ENCODE measurements around the gene PLOD1.

The PLOD1 gene

DNA sequence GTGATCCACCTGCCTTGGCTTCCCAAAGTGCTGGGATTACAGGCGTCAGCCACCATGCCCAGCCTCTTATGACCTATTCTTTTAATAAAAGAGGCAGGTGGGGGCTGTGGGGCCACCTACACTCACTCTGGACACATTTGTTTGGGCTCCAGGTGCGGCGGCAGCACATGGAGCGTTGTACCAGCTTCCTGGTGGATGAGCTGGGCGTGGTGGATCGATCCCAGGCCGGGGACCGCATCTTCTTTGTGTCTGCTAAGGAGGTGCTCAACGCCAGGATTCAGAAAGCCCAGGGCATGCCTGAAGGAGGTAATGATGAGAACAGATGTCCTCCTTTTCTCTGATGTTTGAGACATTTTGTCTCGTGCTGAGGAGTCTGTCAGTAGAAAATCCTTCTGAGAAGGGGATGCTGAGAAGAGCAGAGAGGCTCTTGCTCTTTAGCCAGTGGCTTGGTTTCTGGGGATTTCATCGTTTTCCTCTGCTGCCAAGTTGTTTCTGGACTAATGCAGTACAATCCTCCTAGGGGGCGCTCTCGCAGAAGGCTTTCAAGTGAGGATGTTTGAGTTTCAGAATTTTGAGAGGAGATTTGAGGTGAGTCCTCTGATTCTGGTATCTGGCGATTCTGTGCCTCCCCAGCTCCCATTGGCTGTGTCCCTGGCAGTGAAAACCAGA lies 66.9 kb downstream of the PLOD1 start:
- Histone ChIP-seq H3K9ac (ENCODE audit: low read depth, low read length, poor library complexity, severe bottlenecking) (no peak overlapping the region), H3K36me3 (ENCODE audit: insufficient read depth, low read length) (peaks cover 86% of the 10 kb centered on the region; the same call in 1 of the 2 replicates), H3F3A (ENCODE audit: low read depth) (no peaks in the 10 kb centered on the region), H3K4me2 (ENCODE audit: low read depth, low read length, poor library complexity, severe bottlenecking) (no peak overlapping the region), H4K20me1 (ENCODE audit: insufficient read depth, low read length, poor library complexity, severe bottlenecking) (no peaks in the 10 kb centered on the region), H3K4me1 (ENCODE audit: insufficient read depth, low read length, poor library complexity, severe bottlenecking) (no peaks in the 10 kb centered on the region), H3K27me3 (ENCODE audit: insufficient read depth, low read length, poor library complexity, severe bottlenecking) (no peaks in the 10 kb centered on the region), H3K79me2 (ENCODE audit: insufficient read depth, low read length) (no peaks in the 10 kb centered on the region), H3K9me3 (ENCODE audit: insufficient read depth, low read depth, low read length) (no peaks in the 10 kb centered on the region), H3K9me2 (replicated peaks; ENCODE audit: low read depth, low read length) (no peaks in the 10 kb centered on the region), H2AFZ (ENCODE audit: low read length) (no peak overlapping the region), H3K4me3 (ENCODE audit: low read length, poor library complexity, severe bottlenecking) (no peak overlapping the region)
- TF ChIP-seq EZH2phosphoT487 (IDR thresholded peaks at IDR 0.05; ENCODE audit: borderline replicate concordance): no peak
- TF ChIP-seq, protein P1, sequence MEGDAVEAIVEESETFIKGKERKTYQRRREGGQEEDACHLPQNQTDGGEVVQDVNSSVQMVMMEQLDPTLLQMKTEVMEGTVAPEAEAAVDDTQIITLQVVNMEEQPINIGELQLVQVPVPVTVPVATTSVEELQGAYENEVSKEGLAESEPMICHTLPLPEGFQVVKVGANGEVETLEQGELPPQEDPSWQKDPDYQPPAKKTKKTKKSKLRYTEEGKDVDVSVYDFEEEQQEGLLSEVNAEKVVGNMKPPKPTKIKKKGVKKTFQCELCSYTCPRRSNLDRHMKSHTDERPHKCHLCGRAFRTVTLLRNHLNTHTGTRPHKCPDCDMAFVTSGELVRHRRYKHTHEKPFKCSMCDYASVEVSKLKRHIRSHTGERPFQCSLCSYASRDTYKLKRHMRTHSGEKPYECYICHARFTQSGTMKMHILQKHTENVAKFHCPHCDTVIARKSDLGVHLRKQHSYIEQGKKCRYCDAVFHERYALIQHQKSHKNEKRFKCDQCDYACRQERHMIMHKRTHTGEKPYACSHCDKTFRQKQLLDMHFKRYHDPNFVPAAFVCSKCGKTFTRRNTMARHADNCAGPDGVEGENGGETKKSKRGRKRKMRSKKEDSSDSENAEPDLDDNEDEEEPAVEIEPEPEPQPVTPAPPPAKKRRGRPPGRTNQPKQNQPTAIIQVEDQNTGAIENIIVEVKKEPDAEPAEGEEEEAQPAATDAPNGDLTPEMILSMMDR (conservative IDR thresholded peaks at IDR 0.05; ENCODE audit: low read length): peak; percentile 84

GRCh38 chr1:12001996-12002493 lies 67.5 kb downstream of the PLOD1 start:
- H3K9ac ChIP-seq (ENCODE audit: low read depth, low read length, poor library complexity, severe bottlenecking): no peak overlapping the region
- no peak overlapping the region for H3K4me3 ChIP-seq (ENCODE audit: low read length, poor library complexity, severe bottlenecking)
- H3F3A ChIP-seq (ENCODE audit: low read depth): no peaks in the 10 kb centered on the region
- TF ChIP-seq, protein P1 (conservative IDR thresholded peaks at IDR 0.05; ENCODE audit: low read length): no peak
- TF ChIP-seq EZH2phosphoT487 (IDR thresholded peaks at IDR 0.05; ENCODE audit: borderline replicate concordance): no peak
- no peak overlapping the region for H3K4me2 ChIP-seq (ENCODE audit: low read depth, low read length, poor library complexity, severe bottlenecking)
- no peak overlapping the region for H2AFZ ChIP-seq (ENCODE audit: low read length)
- H3K9me2 ChIP-seq (replicated peaks; ENCODE audit: low read depth, low read length): no peaks in the 10 kb centered on the region
- no peaks in the 10 kb centered on the region for H3K9me3 ChIP-seq (ENCODE audit: insufficient read depth, low read depth, low read length)
- no peaks in the 10 kb centered on the region for H4K20me1 ChIP-seq (ENCODE audit: insufficient read depth, low read length, poor library complexity, severe bottlenecking)
- no peaks in the 10 kb centered on the region for H3K79me2 ChIP-seq (ENCODE audit: insufficient read depth, low read length)
- no peaks in the 10 kb centered on the region for H3K4me1 ChIP-seq (ENCODE audit: insufficient read depth, low read length, poor library complexity, severe bottlenecking)
- no peaks in the 10 kb centered on the region for H3K27me3 ChIP-seq (ENCODE audit: insufficient read depth, low read length, poor library complexity, severe bottlenecking)
- H3K36me3 ChIP-seq (ENCODE audit: insufficient read depth, low read length): peaks cover 86% of the 10 kb centered on the region; the same call in 1 of the 2 replicates

- Histone ChIP-seq H3K9me3 (ENCODE audit: insufficient read depth, low read depth, low read length) (no peaks in the 10 kb centered on the region), H3F3A (ENCODE audit: low read depth) (no peaks in the 10 kb centered on the region), H3K4me2 (ENCODE audit: low read depth, low read length, poor library complexity, severe bottlenecking) (no peak overlapping the region), H3K4me3 (ENCODE audit: low read length, poor library complexity, severe bottlenecking) (no peak overlapping the region), H3K9me2 (replicated peaks; ENCODE audit: low read depth, low read length) (no peaks in the 10 kb centered on the region), H3K4me1 (ENCODE audit: insufficient read depth, low read length, poor library complexity, severe bottlenecking) (no peaks in the 10 kb centered on the region), H3K36me3 (ENCODE audit: insufficient read depth, low read length) (peaks cover 81% of the 10 kb centered on the region; the same call in 1 of the 2 replicates), H3K9ac (ENCODE audit: low read depth, low read length, poor library complexity, severe bottlenecking) (no peak overlapping the region), H3K79me2 (ENCODE audit: insufficient read depth, low read length) (no peaks in the 10 kb centered on the region), H3K27me3 (ENCODE audit: insufficient read depth, low read length, poor library complexity, severe bottlenecking) (no peaks in the 10 kb centered on the region), H2AFZ (ENCODE audit: low read length) (no peak overlapping the region), H4K20me1 (ENCODE audit: insufficient read depth, low read length, poor library complexity, severe bottlenecking) (no peaks in the 10 kb centered on the region)
- TF ChIP-seq EZH2phosphoT487 (IDR thresholded peaks at IDR 0.05; ENCODE audit: borderline replicate concordance): no peak
- TF ChIP-seq, protein P1 (conservative IDR thresholded peaks at IDR 0.05; ENCODE audit: low read length): no peak
Measured at GRCh38 chr1:12003762-12004161, 69.2 kb downstream of the PLOD1 start.
